GM13977 (cell line): Measurements from ENCODE around the gene IFNA16.
"Not testable (repeated sequence)": the region's sequence is repeated elsewhere in the genome, so short reads cannot be mapped to it uniquely, and the experiment has no call there.

Experiments used
- DNase-seq: peaks from one replicate; pipeline ENCODE4 v3.0.0; 2012; ENCODE audit warnings: low spot score
- CTCF ChIP-seq: IDR thresholded peaks from 2 replicates; pipeline ENCODE4 v1.5.1; 2012; ENCODE audit warnings: mild to moderate bottlenecking, control low read depth; ENCODE audit not compliant: insufficient read depth; ENCODE audit errors: extremely low read depth, missing control alignments
- in situ Hi-C: fragments of 300-500 bp; cut with MboI; formaldehyde crosslinking; loops from one replicate; pipeline ENCODE4 v1.12.0; 2022; ENCODE audit warnings: low sequenced_read_pairs, low pct_unique_long_range_greater_than_20kb, mixed read lengths, inconsistent platforms; ENCODE audit not compliant: unreplicated experiment

The IFNA16 gene

DNA sequence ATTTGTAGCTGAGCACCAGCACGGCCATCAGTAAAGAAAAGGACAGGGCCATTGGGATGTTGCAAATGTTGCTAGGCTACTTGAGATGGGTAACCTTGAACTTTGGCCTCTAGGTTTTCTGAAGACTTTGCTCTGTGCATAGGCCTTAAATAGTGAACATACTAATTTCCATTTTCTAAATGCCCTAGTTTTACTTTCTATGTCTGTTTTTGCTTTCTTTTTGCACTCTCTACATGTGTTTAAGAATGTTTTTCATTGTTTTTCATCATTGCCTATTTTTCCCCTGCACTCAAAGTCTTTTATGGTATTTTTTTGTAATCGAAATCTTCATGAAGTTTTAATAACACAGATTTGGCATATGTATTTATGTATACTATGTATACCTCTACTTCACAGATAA is 11.0 kb upstream of the IFNA16 start, which contains the start of gene IFNA17:
IFNA17 (minus strand) TSS at position 101 of the 400 bp plus-strand sequence; CDS start at position 52, 49 bp downstream.
- no peak for TF ChIP-seq CTCF
- DNase-seq: no peak
- in situ Hi-C loops: loop anchor here (25.0 kb wide), 1 partner anchor 209 kb away; the partner anchor contains the start of gene IFNA1

- peak; percentile 14 for DNase-seq
- in situ Hi-C loops: loop anchor here (25.0 kb wide), 1 partner anchor 99 kb away; the partner anchor contains the start of gene IFNA5
These were observed 3.4 kb downstream of the IFNA16 start for GRCh38 chr9:21213411-21214326.

GRCh38 chr9:21212160-21212559 is 5.0 kb downstream of the IFNA16 start:
- not testable (repeated sequence) for DNase-seq
- in situ Hi-C loops: loop anchor here (25.0 kb wide), 1 partner anchor 100 kb away; the partner anchor contains the start of gene IFNA5

More at GRCh38 chr9:21213411-21214326, 3.4 kb downstream of the IFNA16 start:
- TF ChIP-seq CTCF: peak; percentile 64

DNA sequence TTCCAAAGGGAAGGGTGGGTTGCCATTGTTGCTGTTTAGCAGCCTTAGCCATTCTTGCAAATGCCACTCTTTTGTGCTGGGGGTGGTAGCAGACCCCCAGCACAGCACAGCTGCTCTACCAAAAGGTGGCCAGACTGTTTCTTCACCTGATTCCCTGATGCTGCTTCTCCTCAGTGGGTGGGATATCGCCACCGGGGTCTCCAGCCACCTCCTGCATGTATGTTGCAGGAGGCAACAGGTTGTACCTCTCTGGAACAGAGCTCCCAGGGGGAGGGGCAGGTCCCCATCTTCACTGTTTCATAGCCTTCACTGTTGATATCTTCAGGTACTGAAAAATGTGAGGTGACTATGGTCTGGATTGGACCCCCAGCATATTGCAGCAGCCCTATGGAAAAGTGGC is 6.3 kb downstream of the IFNA16 start:
- in situ Hi-C loops: loop anchor here (25.0 kb wide), 1 partner anchor 102 kb away; the partner anchor contains the start of gene IFNA5
- DNase-seq: not testable (repeated sequence)

GRCh38 chr9:21210311-21210710 is 6.8 kb downstream of the IFNA16 start:
- in situ Hi-C loops: loop anchor here (25.0 kb wide), 1 partner anchor 102 kb away; the partner anchor contains the start of gene IFNA5
- TF ChIP-seq CTCF: no peak
- DNase-seq: no peak

- not testable (repeated sequence) for DNase-seq
- in situ Hi-C loops: loop anchor here (25.0 kb wide), 1 partner anchor 105 kb away; the partner anchor contains the start of gene IFNA5
These were observed 10.1 kb downstream of the IFNA16 start, which contains the start of gene IFNA10 for GRCh38 chr9:21207043-21207442. IFNA10 (minus strand) TSS chr9:21207143; CDS start chr9:21207097, 46 bp downstream.

DNA sequence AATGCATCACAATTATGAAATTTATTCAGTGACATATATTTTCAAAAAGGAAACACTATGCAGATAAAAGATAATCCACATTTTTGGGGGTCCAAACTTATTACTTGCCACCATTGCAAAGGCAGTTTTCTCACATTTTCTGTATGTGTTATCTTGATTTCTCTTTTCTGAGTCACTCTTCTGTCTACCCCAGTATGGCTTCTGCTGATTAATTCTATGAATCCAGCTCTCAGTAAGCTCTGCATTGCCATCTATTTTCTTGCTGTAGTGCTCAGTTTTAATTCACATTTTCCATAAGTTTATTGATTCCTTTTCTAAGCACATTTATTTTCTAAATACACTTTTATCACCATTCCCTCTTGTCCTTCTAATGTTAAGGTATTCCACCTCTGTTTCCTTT is 11.9 kb downstream of the IFNA16 start:
- in situ Hi-C loops: loop anchor here (25.0 kb wide), 1 partner anchor 107 kb away; the partner anchor contains the start of gene IFNA5
- no peak for TF ChIP-seq CTCF
- no peak for DNase-seq

- DNase-seq: not testable (repeated sequence)
These were observed 15.0 kb downstream of the IFNA16 start, which contains the start of gene IFNA7 for GRCh38 chr9:21202105-21202504. IFNA7 (minus strand) TSS chr9:21202205; CDS start chr9:21202165, 40 bp downstream.

More at GRCh38 chr9:21202105-21202504, 15.0 kb downstream of the IFNA16 start, which contains the start of gene IFNA7:
- in situ Hi-C loops: loop anchor here (25.0 kb wide), 1 partner anchor 110 kb away; the partner anchor contains the start of gene IFNA5
